Neural progenitor cell (in vitro differentiated cells): ENCODE results near the gene RPAP2.

Experiments
- CTCF ChIP-seq: fragments of 200-600 bp; sonication (generic); IDR thresholded peaks from 2 replicates; pipeline ENCODE4 v1.5.1; 2017; ENCODE audit warnings: antibody characterized with exemption, mild to moderate bottlenecking
- EZH2 ChIP-seq: fragments of 200-600 bp; sonication (generic); IDR thresholded peaks from 2 replicates; pipeline ENCODE4 v1.6.1; 2017; ENCODE audit warnings: antibody characterized with exemption, mild to moderate bottlenecking, moderate library complexity
- EZH2phosphoT487 ChIP-seq: fragments of 200-600 bp; sonication (generic); IDR thresholded peaks from 2 replicates; pipeline ENCODE4 v1.6.1; 2017; ENCODE audit warnings: antibody characterized with exemption

GRCh38 chr1:92372164-92372563 lies 73.3 kb downstream of the RPAP2 start:
- TF ChIP-seq CTCF (no peak), EZH2phosphoT487 (no peak), EZH2 (no peak)
